LNCaP clone FGC (cell line): ENCODE data around the gene CPTP.

Experiments
- DNase-seq: peaks from one replicate; pipeline ENCODE4 v3.0.0-alpha.2; 2011; ENCODE audit warnings: low read depth
- H3K4me3 ChIP-seq: 2 replicates; pipeline ENCODE4 v1.5.1; 2011; ENCODE audit warnings: mild to moderate bottlenecking, low read depth, low read length, control low read depth
- TF ChIP-seq, protein P1 (sequence below): IDR thresholded peaks from 2 replicates; pipeline ENCODE4 v1.5.1; 2012; ENCODE audit warnings: mild to moderate bottlenecking; ENCODE audit not compliant: control insufficient read depth, insufficient read depth; ENCODE audit errors: extremely low read depth

Gene CPTP

GRCh38 chr1:1286313-1287261, 38.0 kb upstream of the CPTP start:
- DNase-seq = no peak
- H3K4me3 ChIP-seq = no peak overlapping the region
- TF ChIP-seq, protein P1, sequence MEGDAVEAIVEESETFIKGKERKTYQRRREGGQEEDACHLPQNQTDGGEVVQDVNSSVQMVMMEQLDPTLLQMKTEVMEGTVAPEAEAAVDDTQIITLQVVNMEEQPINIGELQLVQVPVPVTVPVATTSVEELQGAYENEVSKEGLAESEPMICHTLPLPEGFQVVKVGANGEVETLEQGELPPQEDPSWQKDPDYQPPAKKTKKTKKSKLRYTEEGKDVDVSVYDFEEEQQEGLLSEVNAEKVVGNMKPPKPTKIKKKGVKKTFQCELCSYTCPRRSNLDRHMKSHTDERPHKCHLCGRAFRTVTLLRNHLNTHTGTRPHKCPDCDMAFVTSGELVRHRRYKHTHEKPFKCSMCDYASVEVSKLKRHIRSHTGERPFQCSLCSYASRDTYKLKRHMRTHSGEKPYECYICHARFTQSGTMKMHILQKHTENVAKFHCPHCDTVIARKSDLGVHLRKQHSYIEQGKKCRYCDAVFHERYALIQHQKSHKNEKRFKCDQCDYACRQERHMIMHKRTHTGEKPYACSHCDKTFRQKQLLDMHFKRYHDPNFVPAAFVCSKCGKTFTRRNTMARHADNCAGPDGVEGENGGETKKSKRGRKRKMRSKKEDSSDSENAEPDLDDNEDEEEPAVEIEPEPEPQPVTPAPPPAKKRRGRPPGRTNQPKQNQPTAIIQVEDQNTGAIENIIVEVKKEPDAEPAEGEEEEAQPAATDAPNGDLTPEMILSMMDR = no peak

- TF ChIP-seq, protein P1 = no peak
- DNase-seq = no peak
- H3K4me3 ChIP-seq = no peak overlapping the region
Observed at GRCh38 chr1:1287288-1288110, 37.1 kb upstream of the CPTP start.

GRCh38 chr1:1290238-1290731, 34.3 kb upstream of the CPTP start:
- TF ChIP-seq, protein P1 = peak; percentile 85
- no peak for DNase-seq
- no peak overlapping the region for H3K4me3 ChIP-seq

DNA sequence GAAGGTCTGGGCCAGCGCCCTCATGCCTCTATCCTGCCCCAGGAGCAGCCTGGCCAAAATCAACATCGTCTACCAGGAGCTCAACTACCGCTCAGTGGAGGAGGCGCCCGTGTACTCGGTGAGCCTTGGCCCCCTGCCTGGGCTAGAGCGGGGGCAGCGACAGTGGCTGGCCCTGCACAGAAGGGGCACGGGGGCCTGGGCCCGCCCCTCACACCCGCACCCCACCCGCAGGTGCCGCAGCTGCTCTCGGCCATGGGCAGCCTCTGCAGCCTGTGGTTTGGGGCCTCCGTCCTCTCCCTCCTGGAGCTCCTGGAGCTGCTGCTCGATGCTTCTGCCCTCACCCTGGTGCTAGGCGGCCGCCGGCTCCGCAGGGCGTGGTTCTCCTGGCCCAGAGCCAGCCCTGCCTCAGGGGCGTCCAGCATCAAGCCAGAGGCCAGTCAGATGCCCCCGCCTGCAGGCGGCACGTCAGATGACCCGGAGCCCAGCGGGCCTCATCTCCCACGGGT, 33.5 kb upstream of the CPTP start:
- TF ChIP-seq, protein P1 = no peak
- H3K4me3 ChIP-seq = no peak overlapping the region
- DNase-seq = no peak

- TF ChIP-seq, protein P1 = peak; percentile 80
- H3K4me3 ChIP-seq = no peak overlapping the region
- DNase-seq = no peak
Observed at GRCh38 chr1:1291548-1292441, 32.8 kb upstream of the CPTP start.

DNA sequence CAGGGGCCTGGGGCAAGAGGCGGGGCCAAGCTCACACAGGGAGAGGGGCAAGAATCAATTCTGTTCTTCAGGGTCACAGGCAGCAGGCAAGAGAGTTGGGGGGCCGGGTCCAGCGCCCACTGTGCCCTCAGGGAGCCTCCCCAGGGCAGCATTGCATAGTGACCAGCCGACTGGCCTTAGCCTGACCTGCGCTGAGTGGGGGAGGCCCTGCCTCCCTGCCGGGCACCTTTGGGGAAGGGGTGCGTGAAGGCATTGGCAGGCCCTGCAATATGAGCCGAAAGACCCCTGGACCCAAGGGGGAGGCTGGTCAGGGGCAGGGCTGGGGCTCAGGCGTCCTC, 32.2 kb upstream of the CPTP start:
- H3K4me3 ChIP-seq = no peak overlapping the region
- TF ChIP-seq, protein P1 = no peak
- no peak for DNase-seq
